WTC11 (cell line): ENCODE results near the gene ARSA. TPM values are rescaled to one million over a fixed set of nuclear protein-coding genes. Genes with fewer than 3 reads are reported as not detected.

Experiments used
- ATAC-seq: fragments of 200-7000 bp; cut with Tn5 transposase; 2 replicates; pipeline ENCODE4 v1.10.0; 2021; ENCODE audit warnings: mild to moderate bottlenecking, moderate library complexity
- CTCF ChIA-PET: fragments of 300-600 bp; sonication (Branson Sonifier 250); formaldehyde crosslinking; loops from one replicate; lab custom pipeline; 2021; ENCODE audit warnings: antibody characterized with exemption; lab: Charles Lee
- POLR2A ChIA-PET: fragments of 350-600 bp; sonication (Branson Sonifier 250); formaldehyde crosslinking; loops from one replicate; lab custom pipeline; 2021; ENCODE audit warnings: antibody characterized with exemption; lab: Charles Lee
- DNase-seq: peaks from one replicate; pipeline ENCODE4 v3.0.0; 2021; ENCODE audit warnings: low spot score
- H3K27ac Mint-ChIP-seq: 2 replicates; pipeline ENCODE4 v1.8.0; 2021; ENCODE audit warnings: mixed read lengths
- H3K27me3 Mint-ChIP-seq: 2 replicates; pipeline ENCODE4 v1.8.0; 2021; ENCODE audit warnings: low read depth, mild to moderate bottlenecking, moderate library complexity, mixed read lengths
- H3K36me3 Mint-ChIP-seq: 2 replicates; pipeline ENCODE4 v1.8.0; 2021; ENCODE audit warnings: mixed read lengths
- H3K4me1 Mint-ChIP-seq: 2 replicates; pipeline ENCODE4 v1.8.0; 2022; ENCODE audit warnings: mixed read lengths
- H3K4me3 Mint-ChIP-seq: 2 replicates; pipeline ENCODE4 v1.8.0; 2021; ENCODE audit warnings: mild to moderate bottlenecking, moderate library complexity, mixed read lengths
- H3K9me3 Mint-ChIP-seq: 2 replicates; pipeline ENCODE4 v1.8.0; 2021; ENCODE audit warnings: mixed read lengths
- CBFB ChIP-seq: sonication (generic); formaldehyde crosslinking; IDR thresholded peaks from 2 replicates; pipeline ENCODE4 v1.8.1; 2022; ENCODE audit warnings: mild to moderate bottlenecking, low read depth, missing genetic modification reagents
- EMX1 ChIP-seq: fragments of 250-450 bp; sonication (Bioruptor Pico); IDR thresholded peaks from 2 replicates; pipeline ENCODE4 v1.8.0; 2021; ENCODE audit warnings: mild to moderate bottlenecking
- FOXJ3 ChIP-seq: sonication (generic); formaldehyde crosslinking; IDR thresholded peaks from 2 replicates; pipeline ENCODE4 v1.9.0; 2021; ENCODE audit warnings: missing genetic modification reagents, mild to moderate bottlenecking, borderline replicate concordance
- GABPB1 ChIP-seq: sonication (generic); formaldehyde crosslinking; IDR thresholded peaks from 2 replicates; pipeline ENCODE4 v1.8.1; 2023; ENCODE audit warnings: mild to moderate bottlenecking, missing genetic modification reagents
- HMGA2 ChIP-seq: fragments of 250-450 bp; sonication (Bioruptor Pico); IDR thresholded peaks from 2 replicates; pipeline ENCODE4 v1.4.0; 2021; ENCODE audit warnings: mild to moderate bottlenecking, moderate library complexity
- NFATC4 ChIP-seq: fragments of 250-450 bp; sonication (Bioruptor Pico); IDR thresholded peaks from 2 replicates; pipeline ENCODE4 v1.9.0; 2021; ENCODE audit warnings: mild to moderate bottlenecking
- NFE2L1 ChIP-seq: sonication (generic); formaldehyde crosslinking; IDR thresholded peaks from 2 replicates; pipeline ENCODE4 v1.8.1; 2023; ENCODE audit warnings: missing genetic modification reagents
- NR3C1 ChIP-seq: sonication (generic); formaldehyde crosslinking; conservative IDR thresholded peaks from 2 replicates; pipeline ENCODE4 v1.8.1; 2023; ENCODE audit warnings: low read depth, mild to moderate bottlenecking, missing genetic modification reagents
- TCF7 ChIP-seq: sonication (generic); formaldehyde crosslinking; IDR thresholded peaks from 2 replicates; pipeline ENCODE4 v1.8.0; 2022; ENCODE audit warnings: mild to moderate bottlenecking, low read depth, missing genetic modification reagents, moderate library complexity
- ZNF219 ChIP-seq: sonication (generic); formaldehyde crosslinking; IDR thresholded peaks from 2 replicates; pipeline ENCODE4 v1.8.0; 2023; ENCODE audit warnings: missing genetic modification reagents, mild to moderate bottlenecking, borderline replicate concordance
- ZNF416 ChIP-seq: fragments of 250-450 bp; sonication (Bioruptor Pico); IDR thresholded peaks from 2 replicates; pipeline ENCODE4 v1.9.0; 2021; ENCODE audit warnings: mild to moderate bottlenecking, inconsistent platforms
- total RNA-seq: library from RNA; stranded (reverse); gene quantifications from 3 replicates; pipeline ENCODE4 v1.2.3, GENCODE V29; 2021
- TF ChIP-seq, protein P1 (sequence below): sonication (generic); formaldehyde crosslinking; IDR thresholded peaks from 2 replicates; pipeline ENCODE4 v1.8.1; 2023; ENCODE audit warnings: mild to moderate bottlenecking, missing genetic modification reagents, borderline replicate concordance
- TF ChIP-seq, protein P2 (sequence below): fragments of 250-450 bp; sonication (Bioruptor Pico); conservative IDR thresholded peaks from 2 replicates; pipeline ENCODE4 v1.9.0; 2021; ENCODE audit warnings: mild to moderate bottlenecking
- TF ChIP-seq, protein P3 (sequence below): fragments of 200-600 bp; IDR thresholded peaks from 2 replicates; pipeline ENCODE4 v1.8.0; 2022; ENCODE audit warnings: antibody characterized with exemption
- TF ChIP-seq, protein P4 (sequence below): sonication (generic); formaldehyde crosslinking; IDR thresholded peaks from 2 replicates; pipeline ENCODE4 v1.8.1; 2022; ENCODE audit warnings: mild to moderate bottlenecking, missing genetic modification reagents, moderate library complexity, borderline replicate concordance
- TF ChIP-seq, protein P5 (sequence below): sonication (generic); formaldehyde crosslinking; IDR thresholded peaks from 2 replicates; pipeline ENCODE4 v1.8.0; 2022; ENCODE audit warnings: mild to moderate bottlenecking, missing genetic modification reagents
- TF ChIP-seq, protein P6 (sequence below): sonication (generic); formaldehyde crosslinking; IDR thresholded peaks from 2 replicates; pipeline ENCODE4 v1.8.1; 2023; ENCODE audit warnings: mild to moderate bottlenecking, missing genetic modification reagents, moderate library complexity
- TF ChIP-seq, protein P7 (sequence below): sonication (generic); formaldehyde crosslinking; IDR thresholded peaks from 2 replicates; pipeline ENCODE4 v1.8.0; 2023; ENCODE audit warnings: missing genetic modification reagents, mild to moderate bottlenecking, borderline replicate concordance

The ARSA gene
- total RNA-seq, 1 experiment from 2014 or later, result 18.8 TPM

DNA sequence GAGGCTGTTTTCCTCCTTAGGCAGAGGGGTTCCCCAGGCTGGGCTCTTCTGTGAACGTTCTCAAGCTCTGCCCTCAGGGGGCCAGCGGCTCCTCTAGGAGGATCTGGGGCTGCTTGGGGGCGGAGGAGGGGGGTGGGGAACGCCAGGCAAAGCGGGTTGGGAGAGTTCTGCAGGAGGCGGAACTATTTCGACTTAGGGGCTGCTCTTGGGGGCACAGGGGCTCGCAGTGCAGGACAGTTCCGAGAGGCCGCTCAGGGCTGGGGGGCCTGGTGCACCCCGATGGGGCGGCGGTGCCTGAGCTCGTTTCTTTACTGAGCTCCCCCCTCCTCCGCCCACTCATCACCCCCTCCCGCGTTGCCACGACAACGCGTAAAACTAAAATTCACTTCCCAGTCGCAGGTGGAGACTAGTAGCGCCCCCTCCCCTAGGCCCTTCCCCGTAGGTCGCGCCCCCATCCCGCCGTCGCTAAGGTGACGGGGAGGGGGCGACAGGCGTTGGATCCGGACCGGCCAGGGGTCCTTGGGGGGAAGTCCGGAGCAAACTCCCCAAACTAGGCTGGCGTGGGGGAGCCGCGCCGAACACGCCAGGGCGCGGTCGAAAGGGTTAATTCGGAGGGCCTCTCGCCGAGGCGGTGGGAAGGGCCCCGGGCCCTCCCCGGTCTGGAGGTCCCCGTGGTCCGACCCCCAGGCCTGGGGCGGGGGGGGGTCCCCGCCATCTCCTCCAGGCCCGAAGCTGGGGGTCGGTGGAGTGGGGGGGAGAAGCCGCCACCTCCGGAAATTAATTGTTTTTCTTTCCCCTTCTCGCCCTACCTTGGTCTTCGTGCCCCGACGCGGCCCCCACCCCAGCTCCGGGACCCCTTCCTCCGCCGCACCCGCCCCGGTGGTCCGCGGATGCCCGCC, 45.5 kb upstream of the ARSA start (continued):
- TF ChIP-seq, protein P1, sequence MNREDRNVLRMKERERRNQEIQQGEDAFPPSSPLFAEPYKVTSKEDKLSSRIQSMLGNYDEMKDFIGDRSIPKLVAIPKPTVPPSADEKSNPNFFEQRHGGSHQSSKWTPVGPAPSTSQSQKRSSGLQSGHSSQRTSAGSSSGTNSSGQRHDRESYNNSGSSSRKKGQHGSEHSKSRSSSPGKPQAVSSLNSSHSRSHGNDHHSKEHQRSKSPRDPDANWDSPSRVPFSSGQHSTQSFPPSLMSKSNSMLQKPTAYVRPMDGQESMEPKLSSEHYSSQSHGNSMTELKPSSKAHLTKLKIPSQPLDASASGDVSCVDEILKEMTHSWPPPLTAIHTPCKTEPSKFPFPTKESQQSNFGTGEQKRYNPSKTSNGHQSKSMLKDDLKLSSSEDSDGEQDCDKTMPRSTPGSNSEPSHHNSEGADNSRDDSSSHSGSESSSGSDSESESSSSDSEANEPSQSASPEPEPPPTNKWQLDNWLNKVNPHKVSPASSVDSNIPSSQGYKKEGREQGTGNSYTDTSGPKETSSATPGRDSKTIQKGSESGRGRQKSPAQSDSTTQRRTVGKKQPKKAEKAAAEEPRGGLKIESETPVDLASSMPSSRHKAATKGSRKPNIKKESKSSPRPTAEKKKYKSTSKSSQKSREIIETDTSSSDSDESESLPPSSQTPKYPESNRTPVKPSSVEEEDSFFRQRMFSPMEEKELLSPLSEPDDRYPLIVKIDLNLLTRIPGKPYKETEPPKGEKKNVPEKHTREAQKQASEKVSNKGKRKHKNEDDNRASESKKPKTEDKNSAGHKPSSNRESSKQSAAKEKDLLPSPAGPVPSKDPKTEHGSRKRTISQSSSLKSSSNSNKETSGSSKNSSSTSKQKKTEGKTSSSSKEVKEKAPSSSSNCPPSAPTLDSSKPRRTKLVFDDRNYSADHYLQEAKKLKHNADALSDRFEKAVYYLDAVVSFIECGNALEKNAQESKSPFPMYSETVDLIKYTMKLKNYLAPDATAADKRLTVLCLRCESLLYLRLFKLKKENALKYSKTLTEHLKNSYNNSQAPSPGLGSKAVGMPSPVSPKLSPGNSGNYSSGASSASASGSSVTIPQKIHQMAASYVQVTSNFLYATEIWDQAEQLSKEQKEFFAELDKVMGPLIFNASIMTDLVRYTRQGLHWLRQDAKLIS (CRISPR knock-in tag), result no peak
- no peak for TF ChIP-seq CBFB (CRISPR knock-in tag)
- TF ChIP-seq NFATC4 (CRISPR knock-in tag), result no peak
- TF ChIP-seq, all 79 proteins: peak for 0

DNA sequence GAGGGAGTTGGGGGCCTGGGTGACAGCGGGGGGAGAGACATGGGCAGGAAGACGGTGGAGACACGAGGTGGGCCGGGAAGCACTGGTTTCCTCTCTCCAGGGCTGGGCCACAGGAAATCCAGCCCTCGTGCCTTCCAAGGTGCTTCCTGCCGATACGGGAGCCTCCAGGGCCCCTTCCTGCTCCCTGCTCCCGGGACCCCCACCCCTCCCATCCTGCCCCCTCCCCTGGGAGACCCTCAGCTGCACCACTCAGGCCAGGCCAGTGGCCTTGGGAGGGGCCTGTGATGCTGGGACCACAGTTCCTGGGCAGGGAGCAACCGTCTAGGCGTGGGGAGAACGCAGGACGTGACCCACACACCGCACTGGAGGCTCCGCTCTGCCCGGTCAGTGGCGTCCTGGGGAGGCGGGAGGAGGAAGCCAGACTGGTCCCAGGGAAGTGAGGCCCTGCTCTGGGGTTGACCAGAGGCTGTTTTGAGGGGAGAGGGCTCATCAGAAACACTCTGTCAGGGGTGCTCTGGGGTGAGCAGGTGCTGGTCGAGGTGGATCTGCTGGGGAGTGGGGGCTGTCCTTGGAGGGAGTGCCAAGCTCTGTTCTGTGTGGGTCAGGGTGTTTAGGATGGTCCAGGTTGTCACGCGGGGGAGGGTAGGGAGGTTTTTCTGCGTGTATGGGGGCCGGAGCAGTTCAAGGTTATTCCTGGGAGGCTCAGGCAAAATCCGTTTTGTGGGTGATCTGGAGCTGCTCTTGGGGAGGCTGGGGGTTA, 44.7 kb upstream of the ARSA start, which contains the start of gene SHANK3:
SHANK3 (plus strand) TSS at position 353 of the 760 bp plus-strand sequence.
- H3K9me3 Mint-ChIP-seq, result no peaks in the 10 kb centered on the region
- POLR2A ChIA-PET, result no interaction called here
- DNase-seq (no peak), ATAC-seq (no peak)
- no peak within 1 kb of the TSS for H3K27ac Mint-ChIP-seq
- H3K36me3 Mint-ChIP-seq, result no peaks in the 10 kb centered on the region
- H3K4me1 Mint-ChIP-seq, result peaks cover 13% of the 10 kb centered on the region
- H3K4me3 Mint-ChIP-seq, result peak within 1 kb of the TSS; percentile 63
- CTCF ChIA-PET, result interaction anchor here (0.6 to 3.0 kb wide), 9 partner anchors 31 to 423 kb away, joined by 3 to 22 read pairs (median 6); partner anchors contain the start of gene ARSA
- peaks cover 63% of the 10 kb centered on the region for H3K27me3 Mint-ChIP-seq
- TF ChIP-seq EMX1 (CRISPR knock-in tag) (no peak), GABPB1 (CRISPR knock-in tag) (no peak), NR3C1 (no peak), ZNF416 (no peak), TCF7 (no peak), HMGA2 (CRISPR knock-in tag) (no peak), FOXJ3 (CRISPR knock-in tag) (no peak), ZNF219 (CRISPR knock-in tag) (no peak), NFE2L1 (no peak)
- TF ChIP-seq, protein P2, sequence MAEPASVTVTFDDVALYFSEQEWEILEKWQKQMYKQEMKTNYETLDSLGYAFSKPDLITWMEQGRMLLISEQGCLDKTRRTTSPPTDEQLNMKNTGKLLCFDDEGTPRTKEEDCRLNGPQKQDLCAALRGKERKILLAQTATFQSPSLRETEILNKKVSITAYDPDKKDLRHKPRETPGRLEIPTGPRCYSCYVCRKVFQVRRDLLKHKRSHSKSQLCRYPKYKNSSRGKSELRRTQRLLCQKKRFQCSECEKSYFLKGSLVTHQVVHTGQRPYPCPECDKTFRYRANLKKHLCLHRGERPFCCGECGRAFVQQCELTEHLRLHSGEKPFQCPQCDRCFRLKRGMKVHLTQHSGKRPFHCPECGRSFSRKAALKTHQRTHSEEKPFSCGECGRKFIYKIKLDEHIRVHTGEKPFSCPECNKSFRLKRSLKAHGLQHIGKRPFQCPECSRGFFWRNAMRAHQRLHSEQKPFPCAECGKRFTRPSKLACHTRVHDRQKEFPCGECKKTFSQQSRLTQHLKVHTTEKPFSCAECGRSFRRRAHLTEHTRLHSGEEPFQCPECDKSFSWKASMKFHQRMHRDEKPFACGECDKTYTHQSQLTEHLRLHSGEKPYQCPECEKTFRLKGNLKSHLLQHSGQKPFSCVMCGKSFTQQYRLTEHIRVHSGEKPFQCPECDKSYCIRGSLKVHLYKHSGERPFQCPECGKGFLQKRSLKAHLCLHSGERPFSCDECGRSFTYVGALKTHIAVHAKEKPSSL (CRISPR knock-in tag), result no peak
- TF ChIP-seq, protein P3, sequence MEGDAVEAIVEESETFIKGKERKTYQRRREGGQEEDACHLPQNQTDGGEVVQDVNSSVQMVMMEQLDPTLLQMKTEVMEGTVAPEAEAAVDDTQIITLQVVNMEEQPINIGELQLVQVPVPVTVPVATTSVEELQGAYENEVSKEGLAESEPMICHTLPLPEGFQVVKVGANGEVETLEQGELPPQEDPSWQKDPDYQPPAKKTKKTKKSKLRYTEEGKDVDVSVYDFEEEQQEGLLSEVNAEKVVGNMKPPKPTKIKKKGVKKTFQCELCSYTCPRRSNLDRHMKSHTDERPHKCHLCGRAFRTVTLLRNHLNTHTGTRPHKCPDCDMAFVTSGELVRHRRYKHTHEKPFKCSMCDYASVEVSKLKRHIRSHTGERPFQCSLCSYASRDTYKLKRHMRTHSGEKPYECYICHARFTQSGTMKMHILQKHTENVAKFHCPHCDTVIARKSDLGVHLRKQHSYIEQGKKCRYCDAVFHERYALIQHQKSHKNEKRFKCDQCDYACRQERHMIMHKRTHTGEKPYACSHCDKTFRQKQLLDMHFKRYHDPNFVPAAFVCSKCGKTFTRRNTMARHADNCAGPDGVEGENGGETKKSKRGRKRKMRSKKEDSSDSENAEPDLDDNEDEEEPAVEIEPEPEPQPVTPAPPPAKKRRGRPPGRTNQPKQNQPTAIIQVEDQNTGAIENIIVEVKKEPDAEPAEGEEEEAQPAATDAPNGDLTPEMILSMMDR, result no peak
- TF ChIP-seq, protein P4, sequence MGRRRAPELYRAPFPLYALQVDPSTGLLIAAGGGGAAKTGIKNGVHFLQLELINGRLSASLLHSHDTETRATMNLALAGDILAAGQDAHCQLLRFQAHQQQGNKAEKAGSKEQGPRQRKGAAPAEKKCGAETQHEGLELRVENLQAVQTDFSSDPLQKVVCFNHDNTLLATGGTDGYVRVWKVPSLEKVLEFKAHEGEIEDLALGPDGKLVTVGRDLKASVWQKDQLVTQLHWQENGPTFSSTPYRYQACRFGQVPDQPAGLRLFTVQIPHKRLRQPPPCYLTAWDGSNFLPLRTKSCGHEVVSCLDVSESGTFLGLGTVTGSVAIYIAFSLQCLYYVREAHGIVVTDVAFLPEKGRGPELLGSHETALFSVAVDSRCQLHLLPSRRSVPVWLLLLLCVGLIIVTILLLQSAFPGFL (CRISPR knock-in tag), result no peak
- TF ChIP-seq, protein P5, sequence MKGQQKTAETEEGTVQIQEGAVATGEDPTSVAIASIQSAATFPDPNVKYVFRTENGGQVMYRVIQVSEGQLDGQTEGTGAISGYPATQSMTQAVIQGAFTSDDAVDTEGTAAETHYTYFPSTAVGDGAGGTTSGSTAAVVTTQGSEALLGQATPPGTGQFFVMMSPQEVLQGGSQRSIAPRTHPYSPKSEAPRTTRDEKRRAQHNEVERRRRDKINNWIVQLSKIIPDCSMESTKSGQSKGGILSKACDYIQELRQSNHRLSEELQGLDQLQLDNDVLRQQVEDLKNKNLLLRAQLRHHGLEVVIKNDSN (CRISPR knock-in tag), result no peak
- TF ChIP-seq, protein P6, sequence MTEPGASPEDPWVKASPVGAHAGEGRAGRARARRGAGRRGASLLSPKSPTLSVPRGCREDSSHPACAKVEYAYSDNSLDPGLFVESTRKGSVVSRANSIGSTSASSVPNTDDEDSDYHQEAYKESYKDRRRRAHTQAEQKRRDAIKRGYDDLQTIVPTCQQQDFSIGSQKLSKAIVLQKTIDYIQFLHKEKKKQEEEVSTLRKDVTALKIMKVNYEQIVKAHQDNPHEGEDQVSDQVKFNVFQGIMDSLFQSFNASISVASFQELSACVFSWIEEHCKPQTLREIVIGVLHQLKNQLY (CRISPR knock-in tag), result no peak
- TF ChIP-seq, protein P7, sequence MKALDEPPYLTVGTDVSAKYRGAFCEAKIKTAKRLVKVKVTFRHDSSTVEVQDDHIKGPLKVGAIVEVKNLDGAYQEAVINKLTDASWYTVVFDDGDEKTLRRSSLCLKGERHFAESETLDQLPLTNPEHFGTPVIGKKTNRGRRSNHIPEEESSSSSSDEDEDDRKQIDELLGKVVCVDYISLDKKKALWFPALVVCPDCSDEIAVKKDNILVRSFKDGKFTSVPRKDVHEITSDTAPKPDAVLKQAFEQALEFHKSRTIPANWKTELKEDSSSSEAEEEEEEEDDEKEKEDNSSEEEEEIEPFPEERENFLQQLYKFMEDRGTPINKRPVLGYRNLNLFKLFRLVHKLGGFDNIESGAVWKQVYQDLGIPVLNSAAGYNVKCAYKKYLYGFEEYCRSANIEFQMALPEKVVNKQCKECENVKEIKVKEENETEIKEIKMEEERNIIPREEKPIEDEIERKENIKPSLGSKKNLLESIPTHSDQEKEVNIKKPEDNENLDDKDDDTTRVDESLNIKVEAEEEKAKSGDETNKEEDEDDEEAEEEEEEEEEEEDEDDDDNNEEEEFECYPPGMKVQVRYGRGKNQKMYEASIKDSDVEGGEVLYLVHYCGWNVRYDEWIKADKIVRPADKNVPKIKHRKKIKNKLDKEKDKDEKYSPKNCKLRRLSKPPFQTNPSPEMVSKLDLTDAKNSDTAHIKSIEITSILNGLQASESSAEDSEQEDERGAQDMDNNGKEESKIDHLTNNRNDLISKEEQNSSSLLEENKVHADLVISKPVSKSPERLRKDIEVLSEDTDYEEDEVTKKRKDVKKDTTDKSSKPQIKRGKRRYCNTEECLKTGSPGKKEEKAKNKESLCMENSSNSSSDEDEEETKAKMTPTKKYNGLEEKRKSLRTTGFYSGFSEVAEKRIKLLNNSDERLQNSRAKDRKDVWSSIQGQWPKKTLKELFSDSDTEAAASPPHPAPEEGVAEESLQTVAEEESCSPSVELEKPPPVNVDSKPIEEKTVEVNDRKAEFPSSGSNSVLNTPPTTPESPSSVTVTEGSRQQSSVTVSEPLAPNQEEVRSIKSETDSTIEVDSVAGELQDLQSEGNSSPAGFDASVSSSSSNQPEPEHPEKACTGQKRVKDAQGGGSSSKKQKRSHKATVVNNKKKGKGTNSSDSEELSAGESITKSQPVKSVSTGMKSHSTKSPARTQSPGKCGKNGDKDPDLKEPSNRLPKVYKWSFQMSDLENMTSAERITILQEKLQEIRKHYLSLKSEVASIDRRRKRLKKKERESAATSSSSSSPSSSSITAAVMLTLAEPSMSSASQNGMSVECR (CRISPR knock-in tag), result no peak
